HepG2 (cell line): ENCODE data around the gene MTA2. TPM values are rescaled to one million over a fixed set of nuclear protein-coding genes. Genes with fewer than 3 reads are reported as not detected.

Source experiments
- GLI4 ChIP-seq: sonication (generic); formaldehyde crosslinking; IDR thresholded peaks from 2 replicates; pipeline ENCODE4 v1.5.1; 2020; ENCODE audit warnings: missing genetic modification reagents, mild to moderate bottlenecking, moderate library complexity, borderline replicate concordance
- GTF2F1 ChIP-seq: fragments of 150-350 bp; IDR thresholded peaks from 2 replicates; pipeline ENCODE4 v1.6.1; 2014; ENCODE audit warnings: low read length
- MIER3 ChIP-seq: IDR thresholded peaks from 2 replicates; pipeline ENCODE4 v1.6.1; 2016; ENCODE audit warnings: missing compliant biosample characterization, borderline replicate concordance
- MTF1 ChIP-seq: sonication (generic); formaldehyde crosslinking; IDR thresholded peaks from 2 replicates; pipeline ENCODE4 v1.5.0; 2020; ENCODE audit warnings: missing genetic modification reagents
- PAF1 ChIP-seq: IDR thresholded peaks from 2 replicates; pipeline ENCODE4 v1.6.1; 2016; ENCODE audit warnings: missing genetic modification reagents, missing compliant biosample characterization
- PHF21A ChIP-seq: sonication (generic); formaldehyde crosslinking; IDR thresholded peaks from 2 replicates; pipeline ENCODE4 v1.5.0; 2020; ENCODE audit warnings: mild to moderate bottlenecking, missing genetic modification reagents
- PLRG1 ChIP-seq: fragments of 450-650 bp; conservative IDR thresholded peaks from 2 replicates; pipeline ENCODE4 v1.6.1; 2016
- RERE ChIP-seq: IDR thresholded peaks from 2 replicates; pipeline ENCODE4 v1.6.1; 2016; ENCODE audit warnings: low read depth, missing genetic modification reagents, missing compliant biosample characterization
- RXRB ChIP-seq: IDR thresholded peaks from 2 replicates; pipeline ENCODE4 v1.6.1; 2016; ENCODE audit warnings: borderline replicate concordance, missing genetic modification reagents, missing compliant biosample characterization
- SOX13 ChIP-seq, 3 experiments: fragments of 450-650 bp in 1 of 3; sonication (generic) in 1 of 3; formaldehyde crosslinking in 1 of 3; IDR thresholded peaks in 2 of 3; conservative IDR thresholded peaks in 1 of 3; 2 replicates each; pipeline versions ENCODE4 v1.5.0 to v1.6.1; 2016 to 2020; ENCODE audit warnings: antibody characterized with exemption in 1 of 3, mild to moderate bottlenecking in 1 of 3, missing compliant biosample characterization in 1 of 3, missing genetic modification reagents in 1 of 3, moderate library complexity in 1 of 3
- SSRP1 ChIP-seq: IDR thresholded peaks from 2 replicates; pipeline ENCODE4 v1.6.1; 2016; ENCODE audit warnings: control low read depth
- U2AF1 ChIP-seq: fragments of 200-400 bp; formaldehyde crosslinking; optimal IDR thresholded peaks from 2 replicates; pipeline ENCODE3; 2017; ENCODE audit warnings: mild to moderate bottlenecking, low read depth, low read length
- ZBTB38 ChIP-seq: sonication (generic); formaldehyde crosslinking; IDR thresholded peaks from 2 replicates; pipeline ENCODE4 v1.5.1; 2020; ENCODE audit warnings: mild to moderate bottlenecking, missing genetic modification reagents
- ZFP82 ChIP-seq: sonication (generic); formaldehyde crosslinking; IDR thresholded peaks from 2 replicates; pipeline ENCODE4 v1.5.1; 2020; ENCODE audit warnings: mild to moderate bottlenecking, missing genetic modification reagents, borderline replicate concordance
- ZNF12 ChIP-seq: sonication (generic); formaldehyde crosslinking; IDR thresholded peaks from 2 replicates; pipeline ENCODE4 v1.5.0; 2020; ENCODE audit warnings: missing genetic modification reagents
- ZNF180 ChIP-seq: sonication (generic); formaldehyde crosslinking; IDR thresholded peaks from 2 replicates; pipeline ENCODE4 v1.4.0; 2020; ENCODE audit warnings: low read depth, missing genetic modification reagents, borderline replicate concordance
- ZNF3 ChIP-seq: IDR thresholded peaks from 2 replicates; pipeline ENCODE4 v1.7.0; 2017; ENCODE audit warnings: inconsistent platforms
- ZNF343 ChIP-seq: sonication (generic); formaldehyde crosslinking; IDR thresholded peaks from 2 replicates; pipeline ENCODE4 v1.4.0; 2020; ENCODE audit warnings: mild to moderate bottlenecking, missing genetic modification reagents
- ZNF431 ChIP-seq: sonication (generic); formaldehyde crosslinking; IDR thresholded peaks from 2 replicates; pipeline ENCODE4 v1.9.0; 2022; ENCODE audit warnings: missing genetic modification reagents, low read depth, mild to moderate bottlenecking, borderline replicate concordance
- ZNF564 ChIP-seq: sonication (generic); formaldehyde crosslinking; IDR thresholded peaks from 2 replicates; pipeline ENCODE4 v1.8.1; 2023; ENCODE audit warnings: mild to moderate bottlenecking, missing genetic modification reagents
- ZNF839 ChIP-seq: sonication (generic); formaldehyde crosslinking; IDR thresholded peaks from 2 replicates; pipeline ENCODE4 v1.4.0; 2020; ENCODE audit warnings: missing genetic modification reagents, mild to moderate bottlenecking, borderline replicate concordance
- polyA plus RNA-seq, 8 experiments: library from polyadenylated mRNA; depleted of rRNA in 3 of 8; stranded (reverse) in 7 of 8; unstranded in 1 of 8; fragments of >200 nt; fragmentation: Illumina TruSeq in 4 of 8; extraction: Trizol in 4 of 8; gene quantifications; 2 replicates each; pipeline versions ENCODE4 v1.2.1 to v1.2.3, GENCODE V29; 2011 to 2016; ENCODE audit warnings: low read depth in 4 of 8, missing spikeins in 1 of 8, mixed read lengths in 1 of 8; ENCODE audit not compliant: insufficient read depth in 1 of 8
- total RNA-seq, 5 experiments: library from RNA; depleted of rRNA; stranded (reverse); fragments of >200 nt; fragmentation: Illumina TruSeq; extraction: Trizol; gene quantifications; 2 replicates each; pipeline ENCODE4 v1.2.3, GENCODE V29; 2016; ENCODE audit warnings: low read depth in 1 of 5
- TF ChIP-seq, protein P1 (sequence below): sonication (generic); formaldehyde crosslinking; IDR thresholded peaks from 2 replicates; pipeline ENCODE4 v1.8.0; 2022; ENCODE audit warnings: missing genetic modification reagents, mild to moderate bottlenecking, moderate library complexity, borderline replicate concordance
- TF ChIP-seq, protein P2 (sequence below): sonication (generic); formaldehyde crosslinking; IDR thresholded peaks from 2 replicates; pipeline ENCODE4 v1.4.0; 2020; ENCODE audit warnings: mild to moderate bottlenecking, missing genetic modification reagents

Gene MTA2
- total and polyA plus RNA-seq, 2 of the 13 experiments (the other 11 are each of a cell fraction or from before 2014, with no cell fraction given): 14.0 to 70.0 TPM

- TF ChIP-seq ZNF343 (CRISPR knock-in tag): no peak
- TF ChIP-seq ZNF564: no peak
- TF ChIP-seq MTF1 (CRISPR knock-in tag): no peak
- peak; percentile 69 for TF ChIP-seq RXRB (CRISPR knock-in tag)
- TF ChIP-seq MIER3 (CRISPR knock-in tag): peak; percentile 29; the same call in 1 of the 2 replicates
- TF ChIP-seq PHF21A (CRISPR knock-in tag): peak; percentile 51; the same call in 1 of the 2 replicates
- no peak for TF ChIP-seq U2AF1
- TF ChIP-seq, protein P1, sequence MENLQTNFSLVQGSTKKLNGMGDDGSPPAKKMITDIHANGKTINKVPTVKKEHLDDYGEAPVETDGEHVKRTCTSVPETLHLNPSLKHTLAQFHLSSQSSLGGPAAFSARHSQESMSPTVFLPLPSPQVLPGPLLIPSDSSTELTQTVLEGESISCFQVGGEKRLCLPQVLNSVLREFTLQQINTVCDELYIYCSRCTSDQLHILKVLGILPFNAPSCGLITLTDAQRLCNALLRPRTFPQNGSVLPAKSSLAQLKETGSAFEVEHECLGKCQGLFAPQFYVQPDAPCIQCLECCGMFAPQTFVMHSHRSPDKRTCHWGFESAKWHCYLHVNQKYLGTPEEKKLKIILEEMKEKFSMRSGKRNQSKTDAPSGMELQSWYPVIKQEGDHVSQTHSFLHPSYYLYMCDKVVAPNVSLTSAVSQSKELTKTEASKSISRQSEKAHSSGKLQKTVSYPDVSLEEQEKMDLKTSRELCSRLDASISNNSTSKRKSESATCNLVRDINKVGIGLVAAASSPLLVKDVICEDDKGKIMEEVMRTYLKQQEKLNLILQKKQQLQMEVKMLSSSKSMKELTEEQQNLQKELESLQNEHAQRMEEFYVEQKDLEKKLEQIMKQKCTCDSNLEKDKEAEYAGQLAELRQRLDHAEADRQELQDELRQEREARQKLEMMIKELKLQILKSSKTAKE (CRISPR knock-in tag): peak; percentile 59
- no peak for TF ChIP-seq GTF2F1
- no peak for TF ChIP-seq GLI4 (CRISPR knock-in tag)
- TF ChIP-seq, protein P2, sequence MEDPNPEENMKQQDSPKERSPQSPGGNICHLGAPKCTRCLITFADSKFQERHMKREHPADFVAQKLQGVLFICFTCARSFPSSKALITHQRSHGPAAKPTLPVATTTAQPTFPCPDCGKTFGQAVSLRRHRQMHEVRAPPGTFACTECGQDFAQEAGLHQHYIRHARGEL (CRISPR knock-in tag): no peak
- peak; percentile 29; the same call in 1 of the 2 replicates for TF ChIP-seq SOX13 (IDR thresholded peaks at IDR 0.05)
- TF ChIP-seq SOX13 (CRISPR knock-in tag; conservative IDR thresholded peaks at IDR 0.05 in 1 of 2, IDR thresholded peaks at IDR 0.05 in 1 of 2): peak in 1 of 2 experiments; percentile 82; a peak in 2 of 4 replicates
- no peak for TF ChIP-seq RERE (CRISPR knock-in tag)
- TF ChIP-seq ZNF12 (CRISPR knock-in tag): no peak
- no peak for TF ChIP-seq PAF1 (CRISPR knock-in tag)
- TF ChIP-seq PLRG1: no peak
- no peak for TF ChIP-seq ZNF431 (CRISPR knock-in tag)
- no peak for TF ChIP-seq ZFP82 (CRISPR knock-in tag)
- no peak for TF ChIP-seq SSRP1 (CRISPR knock-in tag)
- no peak for TF ChIP-seq ZNF839 (CRISPR knock-in tag)
- TF ChIP-seq ZNF3 (CRISPR knock-in tag): no peak
- no peak for TF ChIP-seq ZNF180
- TF ChIP-seq ZBTB38: no peak
Observed at GRCh38 chr11:62548545-62549335, 52.9 kb downstream of the MTA2 start (continued).
